Endothelial cell (in vitro differentiated cells): ENCODE measurements around the gene YPEL3. TPM values are rescaled to one million over a fixed set of nuclear protein-coding genes. Genes with fewer than 3 reads are reported as not detected.

Experiments
- DNase-seq: peaks from one replicate; pipeline ENCODE4 v3.0.0; 2021; ENCODE audit warnings: low spot score
- H3K27ac Mint-ChIP-seq: one replicate; pipeline ENCODE4 v1.8.0; 2021; ENCODE audit warnings: mixed read lengths, inconsistent platforms; ENCODE audit not compliant: unreplicated experiment
- H3K27me3 Mint-ChIP-seq: one replicate; pipeline ENCODE4 v1.8.0; 2021; ENCODE audit warnings: mild to moderate bottlenecking, moderate library complexity, mixed read lengths, inconsistent platforms; ENCODE audit not compliant: unreplicated experiment
- H3K36me3 Mint-ChIP-seq: one replicate; pipeline ENCODE4 v1.8.0; 2021; ENCODE audit warnings: mild to moderate bottlenecking, low read depth, mixed read lengths, inconsistent platforms; ENCODE audit not compliant: unreplicated experiment
- H3K4me1 Mint-ChIP-seq: one replicate; pipeline ENCODE4 v1.8.0; 2021; ENCODE audit warnings: mild to moderate bottlenecking, mixed read lengths, inconsistent platforms; ENCODE audit not compliant: unreplicated experiment
- H3K4me3 Mint-ChIP-seq: one replicate; pipeline ENCODE4 v1.8.0; 2021; ENCODE audit warnings: mild to moderate bottlenecking, mixed read lengths, inconsistent platforms; ENCODE audit not compliant: unreplicated experiment
- H3K9me3 Mint-ChIP-seq: one replicate; pipeline ENCODE4 v1.8.0; 2021; ENCODE audit warnings: mixed read lengths, inconsistent platforms; ENCODE audit not compliant: unreplicated experiment
- total RNA-seq: library from RNA; stranded (reverse); fragmentation: NEBNext Ultra II Directional; extraction: Animal tissue kit (Norgen Biotek cat#: 25700); gene quantifications from one replicate; pipeline ENCODE4 v1.2.1, GENCODE V29; 2021; ENCODE audit not compliant: unreplicated experiment
- TF ChIP-seq, protein P1 (sequence below): fragments of 200-600 bp; sonication (generic); IDR thresholded peaks from one replicate; pipeline ENCODE4 v1.5.0; 2021; ENCODE audit warnings: antibody characterized with exemption; ENCODE audit not compliant: unreplicated experiment

Gene YPEL3
- total RNA-seq, 1 donor from 2014 or later, result 45.9 TPM

DNA sequence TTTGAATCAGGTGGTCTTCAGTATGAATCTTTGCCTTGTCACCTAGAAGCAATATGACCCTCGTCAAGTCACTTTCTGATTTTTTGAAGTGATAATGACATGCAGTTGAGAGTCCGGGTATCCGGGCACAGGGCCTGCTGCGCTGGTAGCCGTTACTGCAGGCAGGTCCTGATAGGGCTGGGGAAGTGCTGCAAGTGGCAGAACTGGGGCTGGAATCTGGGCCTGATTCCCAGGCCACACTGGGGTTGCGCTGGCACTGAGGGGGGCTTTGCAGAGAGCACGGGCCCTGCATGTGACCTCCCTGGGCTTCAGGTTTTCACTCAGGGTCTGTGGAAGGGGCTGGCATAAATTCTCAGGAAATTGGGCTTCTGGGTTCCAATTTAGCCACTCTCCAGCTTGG is 17.3 kb downstream of the YPEL3 start:
- Mint-ChIP-seq H3K9me3 (no peaks in the 10 kb centered on the region), H3K36me3 (peaks cover 44% of the 10 kb centered on the region), H3K4me3 (no peak overlapping the region), H3K27ac (peak overlapping the region; percentile 87), H3K27me3 (peaks cover 38% of the 10 kb centered on the region), H3K4me1 (peaks cover 27% of the 10 kb centered on the region)
- DNase-seq, result no peak
- TF ChIP-seq, protein P1, sequence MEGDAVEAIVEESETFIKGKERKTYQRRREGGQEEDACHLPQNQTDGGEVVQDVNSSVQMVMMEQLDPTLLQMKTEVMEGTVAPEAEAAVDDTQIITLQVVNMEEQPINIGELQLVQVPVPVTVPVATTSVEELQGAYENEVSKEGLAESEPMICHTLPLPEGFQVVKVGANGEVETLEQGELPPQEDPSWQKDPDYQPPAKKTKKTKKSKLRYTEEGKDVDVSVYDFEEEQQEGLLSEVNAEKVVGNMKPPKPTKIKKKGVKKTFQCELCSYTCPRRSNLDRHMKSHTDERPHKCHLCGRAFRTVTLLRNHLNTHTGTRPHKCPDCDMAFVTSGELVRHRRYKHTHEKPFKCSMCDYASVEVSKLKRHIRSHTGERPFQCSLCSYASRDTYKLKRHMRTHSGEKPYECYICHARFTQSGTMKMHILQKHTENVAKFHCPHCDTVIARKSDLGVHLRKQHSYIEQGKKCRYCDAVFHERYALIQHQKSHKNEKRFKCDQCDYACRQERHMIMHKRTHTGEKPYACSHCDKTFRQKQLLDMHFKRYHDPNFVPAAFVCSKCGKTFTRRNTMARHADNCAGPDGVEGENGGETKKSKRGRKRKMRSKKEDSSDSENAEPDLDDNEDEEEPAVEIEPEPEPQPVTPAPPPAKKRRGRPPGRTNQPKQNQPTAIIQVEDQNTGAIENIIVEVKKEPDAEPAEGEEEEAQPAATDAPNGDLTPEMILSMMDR, result no peak

DNA sequence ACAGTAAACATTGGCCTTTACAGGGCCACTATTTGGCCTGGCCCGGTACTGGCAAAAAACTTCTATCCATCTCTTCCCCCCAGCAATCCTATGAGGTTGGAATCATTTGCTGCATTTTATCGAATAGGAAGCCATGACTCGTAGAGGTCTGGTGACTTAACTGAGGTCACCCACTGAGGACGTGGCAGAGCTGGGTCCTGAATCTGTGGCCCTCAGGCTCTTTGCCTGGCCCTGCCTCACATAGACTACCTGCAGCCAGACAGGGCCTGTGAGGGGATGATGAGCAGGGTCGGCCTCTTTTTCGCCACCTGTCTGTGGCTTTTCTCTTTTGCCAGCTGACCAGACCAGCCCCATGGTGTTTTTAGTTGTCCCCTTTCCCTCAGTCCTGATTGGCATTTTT is 18.4 kb downstream of the YPEL3 start:
- H3K27ac Mint-ChIP-seq, result peak overlapping the region; percentile 87
- no peak for DNase-seq
- H3K4me1 Mint-ChIP-seq, result peaks cover 22% of the 10 kb centered on the region
- no peaks in the 10 kb centered on the region for H3K9me3 Mint-ChIP-seq
- peaks cover 38% of the 10 kb centered on the region for H3K36me3 Mint-ChIP-seq
- peak overlapping the region; percentile 92 for H3K4me3 Mint-ChIP-seq
- H3K27me3 Mint-ChIP-seq, result peaks cover 36% of the 10 kb centered on the region
- TF ChIP-seq, protein P1, result no peak

GRCh38 chr16:30076276-30076791 is 19.7 kb downstream of the YPEL3 start:
- peaks cover 31% of the 10 kb centered on the region for H3K27me3 Mint-ChIP-seq
- no peak for DNase-seq
- TF ChIP-seq, protein P1, result no peak
- peak overlapping the region; percentile 87 for H3K27ac Mint-ChIP-seq
- H3K9me3 Mint-ChIP-seq, result no peaks in the 10 kb centered on the region
- H3K4me1 Mint-ChIP-seq, result peaks cover 22% of the 10 kb centered on the region
- peak overlapping the region; percentile 92 for H3K4me3 Mint-ChIP-seq
- H3K36me3 Mint-ChIP-seq, result peaks cover 33% of the 10 kb centered on the region

DNA sequence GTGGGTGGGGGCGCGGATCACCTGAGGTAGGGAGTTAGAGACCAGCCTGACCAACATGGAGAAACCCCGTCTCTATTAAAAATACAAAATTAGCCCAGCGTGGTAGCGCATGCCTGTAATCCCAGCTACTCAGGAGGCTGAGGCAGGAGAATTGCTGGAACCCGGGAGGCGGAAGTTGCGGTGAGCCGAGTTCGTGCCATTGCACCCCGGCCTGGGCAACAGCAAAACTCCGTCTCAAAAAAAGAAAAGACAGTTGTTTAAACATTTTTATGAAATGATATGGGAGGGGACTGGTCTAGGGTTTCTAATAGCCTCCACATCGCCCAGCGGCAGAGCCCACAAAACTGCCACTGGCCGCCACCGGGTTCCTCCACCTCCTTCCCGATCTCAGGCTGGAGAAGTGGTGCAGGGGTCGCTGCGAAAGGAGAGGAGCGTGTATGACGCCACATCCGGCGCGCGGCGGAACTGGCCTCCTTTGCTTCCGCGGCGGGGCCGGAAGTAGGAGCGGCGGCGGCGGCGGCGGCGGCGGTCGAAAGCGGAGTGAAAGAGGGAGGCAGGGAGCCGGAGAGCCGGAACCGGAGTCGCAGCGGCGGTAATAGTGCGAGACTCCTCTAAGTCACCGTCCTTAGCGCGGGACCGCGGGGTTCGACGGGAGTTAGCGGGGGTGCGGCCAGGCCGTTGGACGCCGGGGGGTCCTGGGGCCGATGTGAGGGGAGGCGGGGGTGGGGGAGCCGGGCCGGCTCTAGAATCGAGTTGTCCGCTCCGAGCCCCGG is 20.3 kb downstream of the YPEL3 start, which contains the start of gene PPP4C:
PPP4C (plus strand) TSS at position 492 of the 773 bp plus-strand sequence. CDS start 384 bp downstream, outside the sequence.
- TF ChIP-seq, protein P1, result no peak
- H3K36me3 Mint-ChIP-seq, result peaks cover 33% of the 10 kb centered on the region
- peaks cover 31% of the 10 kb centered on the region for H3K27me3 Mint-ChIP-seq
- peak within 1 kb of the TSS; percentile 94 for H3K27ac Mint-ChIP-seq
- H3K4me3 Mint-ChIP-seq, result peak within 1 kb of the TSS; percentile 92
- peak; percentile 94 for DNase-seq
- H3K9me3 Mint-ChIP-seq, result no peaks in the 10 kb centered on the region
- H3K4me1 Mint-ChIP-seq, result peaks cover 22% of the 10 kb centered on the region

DNA sequence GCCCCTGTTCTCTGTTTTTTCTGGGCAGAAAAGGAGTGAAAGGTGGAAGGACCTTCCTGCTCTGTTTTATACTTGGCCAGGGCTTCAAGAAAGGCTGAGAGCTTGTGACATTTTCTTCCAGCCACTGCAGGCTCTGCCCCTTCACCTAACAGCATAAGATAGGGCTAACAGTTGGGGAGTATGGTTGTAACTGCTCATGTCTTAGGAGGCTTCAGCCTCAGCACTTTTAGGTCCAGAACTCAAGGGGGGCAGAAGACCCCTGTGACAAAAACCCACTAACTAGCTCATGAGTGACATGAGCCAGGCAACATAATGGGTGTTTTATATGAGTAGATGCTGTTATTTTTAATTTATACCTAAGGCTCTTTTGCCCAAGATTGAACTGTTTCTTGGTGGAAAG is 25.5 kb downstream of the YPEL3 start:
- H3K27me3 Mint-ChIP-seq, result peaks cover 16% of the 10 kb centered on the region
- no peak overlapping the region for H3K4me3 Mint-ChIP-seq
- H3K27ac Mint-ChIP-seq, result no peak overlapping the region
- DNase-seq, result no peak
- TF ChIP-seq, protein P1, result no peak
- H3K36me3 Mint-ChIP-seq, result peaks cover 35% of the 10 kb centered on the region
- no peaks in the 10 kb centered on the region for H3K9me3 Mint-ChIP-seq
- peaks cover 15% of the 10 kb centered on the region for H3K4me1 Mint-ChIP-seq
